Tibial nerve (tissue), 4 donors: ENCODE results near the gene PHF2.

ENCODE experiments used
- CTCF ChIP-seq, 5 experiments: fragments of 200-600 bp in 3 of 5; fragments of 450-650 bp in 2 of 5; sonication (generic) in 3 of 5; IDR thresholded peaks; one replicate each; pipeline ENCODE4 v1.5.1; 2016 to 2019; ENCODE audit warnings: antibody characterized with exemption in 5 of 5, mild to moderate bottlenecking in 3 of 5, moderate library complexity in 2 of 5
- EP300 ChIP-seq, 2 donors: sonication (generic); formaldehyde crosslinking; IDR thresholded peaks; one replicate each; pipeline ENCODE4 v1.6.1; 2017; ENCODE audit warnings: antibody characterized with exemption in 2 of 2, mild to moderate bottlenecking in 1 of 2
- POLR2A ChIP-seq, 2 donors: fragments of 450-650 bp; IDR thresholded peaks; one replicate each; pipeline ENCODE4 v1.6.1; 2017; ENCODE audit warnings: antibody characterized with exemption in 2 of 2, mild to moderate bottlenecking in 2 of 2, moderate library complexity in 2 of 2

- TF ChIP-seq POLR2A (IDR thresholded peaks at IDR 0.05) (no peak), CTCF (IDR thresholded peaks at IDR 0.05) (no peak), EP300 (IDR thresholded peaks at IDR 0.05) (no peak)
Measured at GRCh38 chr9:93721417-93721965, 145.1 kb downstream of the PHF2 start.
